IMR-90 (cell line): ENCODE results near the gene S1PR3. TPM values are rescaled to one million over a fixed set of nuclear protein-coding genes. Genes with fewer than 3 reads are reported as not detected.

Experiments
- ATAC-seq: fragments of 200-7000 bp; cut with Tn5 transposase; 2 replicates; pipeline ENCODE4 v1.9.1; 2020; ENCODE audit warnings: low read depth, mild to moderate bottlenecking, moderate library complexity
- BruUV-seq: library from RNA; stranded (reverse); fragments of 400-500 nt; replicated peaks from 2 replicates; lab custom pipeline; 2021; lab: Mats Ljungman, UMichigan
- CTCF ChIA-PET: fragments of 300-600 bp; formaldehyde crosslinking; extraction: SDS; loops from one replicate; lab custom pipeline; 2021; ENCODE audit warnings: antibody characterized with exemption; lab: Yijun Ruan, JAX
- POLR2A ChIA-PET: fragments of 300-600 bp; sonication (Branson Sonifier 250); formaldehyde crosslinking; loops from one replicate; lab custom pipeline; 2022; ENCODE audit warnings: antibody characterized with exemption; ENCODE audit not compliant: unreplicated experiment; lab: Charles Lee
- DNase-seq: peaks from one replicate; pipeline ENCODE4 v3.0.0; 2013
- H2AFZ ChIP-seq: replicated peaks from 2 replicates; pipeline ENCODE3; 2013; ENCODE audit warnings: low read length, mild to moderate bottlenecking; ENCODE audit not compliant: poor library complexity
- H2AK5ac ChIP-seq: 2 replicates; pipeline ENCODE4 v1.6.1; 2013; ENCODE audit warnings: low read depth, low read length, inconsistent platforms
- H2AK9ac ChIP-seq: replicated peaks from 2 replicates; pipeline ENCODE3; 2013; ENCODE audit warnings: mild to moderate bottlenecking, low read depth, low read length, moderate library complexity; ENCODE audit not compliant: poor library complexity
- H2BK120ac ChIP-seq: 2 replicates; pipeline ENCODE4 v1.6.1; 2013; ENCODE audit warnings: low read depth, low read length, inconsistent platforms
- H2BK15ac ChIP-seq: 3 replicates; pipeline ENCODE4 v1.6.1; 2013; ENCODE audit warnings: low read depth, low read length, inconsistent platforms
- H2BK20ac ChIP-seq: 2 replicates; pipeline ENCODE4 v1.6.1; 2013; ENCODE audit warnings: low read depth, mild to moderate bottlenecking, inconsistent platforms, low read length, moderate library complexity
- H2BK5ac ChIP-seq: 2 replicates; pipeline ENCODE4 v1.6.1; 2013; ENCODE audit warnings: mild to moderate bottlenecking, low read depth, low read length, inconsistent platforms; ENCODE audit not compliant: poor library complexity, severe bottlenecking
- H3K14ac ChIP-seq: replicated peaks from 2 replicates; pipeline ENCODE4 v1.6.1; 2013; ENCODE audit warnings: low read depth, low read length, inconsistent platforms
- H3K18ac ChIP-seq: 2 replicates; pipeline ENCODE4 v1.6.1; 2013; ENCODE audit warnings: low read depth, low read length, control low read depth
- H3K23ac ChIP-seq: 2 replicates; pipeline ENCODE4 v1.6.1; 2013; ENCODE audit warnings: low read depth, low read length, inconsistent platforms
- H3K27ac ChIP-seq: 2 replicates; pipeline ENCODE4 v1.5.1; 2013; ENCODE audit warnings: mild to moderate bottlenecking, control low read depth, low read length; ENCODE audit not compliant: insufficient read depth
- H3K27me3 ChIP-seq: 2 replicates; pipeline ENCODE4 v1.6.1; 2013; ENCODE audit warnings: low read length; ENCODE audit not compliant: control insufficient read depth, insufficient read depth
- H3K36me3 ChIP-seq: 2 replicates; pipeline ENCODE4 v1.6.1; 2013; ENCODE audit warnings: low read length, mixed read lengths; ENCODE audit not compliant: control insufficient read depth, insufficient read depth
- H3K4ac ChIP-seq: 2 replicates; pipeline ENCODE4 v1.6.1; 2013; ENCODE audit warnings: low read depth, low read length, inconsistent platforms
- H3K4me1 ChIP-seq: 2 replicates; pipeline ENCODE4 v1.6.1; 2013; ENCODE audit warnings: low read length, mixed read lengths; ENCODE audit not compliant: control insufficient read depth, insufficient read depth
- H3K4me2 ChIP-seq: 2 replicates; pipeline ENCODE4 v1.6.1; 2013; ENCODE audit warnings: low read depth, mild to moderate bottlenecking, control low read depth, low read length, moderate library complexity
- H3K4me3 ChIP-seq: 2 replicates; pipeline ENCODE4 v1.5.1; 2013; ENCODE audit warnings: low read depth, mild to moderate bottlenecking, control low read depth, low read length, moderate library complexity; ENCODE audit not compliant: insufficient read depth
- H3K56ac ChIP-seq: 2 replicates; pipeline ENCODE4 v1.6.1; 2013; ENCODE audit warnings: low read length, inconsistent platforms; ENCODE audit not compliant: insufficient read depth; ENCODE audit errors: extremely low read depth
- H3K79me1 ChIP-seq, 2 experiments: 2 replicates each; pipeline ENCODE4 v1.6.1; 2013; ENCODE audit warnings: low read length in 2 of 2, inconsistent platforms in 1 of 2, low read depth in 1 of 2
- H3K9ac ChIP-seq: 2 replicates; pipeline ENCODE4 v1.6.1; 2013; ENCODE audit warnings: low read depth, low read length, control low read depth
- H3K9me1 ChIP-seq: 2 replicates; pipeline ENCODE4 v1.6.1; 2013; ENCODE audit warnings: low read length, inconsistent platforms; ENCODE audit not compliant: insufficient read depth
- H3K9me3 ChIP-seq: 2 replicates; pipeline ENCODE4 v1.6.1; 2013; ENCODE audit warnings: low read length; ENCODE audit not compliant: control insufficient read depth, insufficient read depth
- H4K20me1 ChIP-seq: 2 replicates; pipeline ENCODE4 v1.6.1; 2013; ENCODE audit warnings: low read length, inconsistent platforms; ENCODE audit not compliant: insufficient read depth
- H4K5ac ChIP-seq: 2 replicates; pipeline ENCODE4 v1.6.1; 2013; ENCODE audit warnings: mild to moderate bottlenecking, low read depth, low read length, control low read depth
- H4K8ac ChIP-seq, 2 experiments: 2 replicates each; pipeline ENCODE4 v1.6.1; 2013; ENCODE audit warnings: low read depth in 2 of 2, low read length in 2 of 2, control low read depth in 1 of 2, inconsistent platforms in 1 of 2
- H4K91ac ChIP-seq: 2 replicates; pipeline ENCODE4 v1.6.1; 2013; ENCODE audit warnings: low read depth, low read length, inconsistent platforms; ENCODE audit not compliant: insufficient read depth
- BHLHE40 ChIP-seq: fragments of 150-350 bp; IDR thresholded peaks from 2 replicates; pipeline ENCODE4 v1.6.1; 2016; ENCODE audit warnings: mild to moderate bottlenecking, low read depth, low read length
- CEBPB ChIP-seq: IDR thresholded peaks from 2 replicates; pipeline ENCODE4 v1.6.1; 2012; ENCODE audit warnings: low read depth, low read length, improper control_type of control experiment
- CHD1 ChIP-seq: IDR thresholded peaks from 2 replicates; pipeline ENCODE4 v1.6.1; 2012; ENCODE audit warnings: low read depth, low read length, improper control_type of control experiment
- FOS ChIP-seq: fragments of 150-350 bp; IDR thresholded peaks from 2 replicates; pipeline ENCODE4 v1.6.1; 2016; ENCODE audit warnings: low read depth, low read length
- MAFK ChIP-seq: IDR thresholded peaks from 2 replicates; pipeline ENCODE4 v1.6.1; 2012; ENCODE audit warnings: low read depth, low read length, improper control_type of control experiment
- MXI1 ChIP-seq: IDR thresholded peaks from 2 replicates; pipeline ENCODE4 v1.6.1; 2012; ENCODE audit warnings: low read depth, mild to moderate bottlenecking, low read length, moderate library complexity, borderline replicate concordance
- NFE2L2 ChIP-seq: fragments of 150-350 bp; IDR thresholded peaks from 2 replicates; pipeline ENCODE4 v1.6.1; 2016; ENCODE audit warnings: low read depth, mild to moderate bottlenecking, low read length
- POLR2A ChIP-seq: IDR thresholded peaks from 2 replicates; pipeline ENCODE4 v1.6.1; 2012; ENCODE audit warnings: mild to moderate bottlenecking, low read depth, low read length
- RAD21 ChIP-seq: IDR thresholded peaks from 2 replicates; pipeline ENCODE4 v1.6.1; 2012; ENCODE audit warnings: low read length, improper control_type of control experiment
- RCOR1 ChIP-seq: IDR thresholded peaks from 2 replicates; pipeline ENCODE4 v1.6.1; 2012; ENCODE audit warnings: mild to moderate bottlenecking, low read length, improper control_type of control experiment; ENCODE audit not compliant: insufficient replicate concordance
- RFX5 ChIP-seq: IDR thresholded peaks from 2 replicates; pipeline ENCODE4 v1.8.0; 2012; ENCODE audit warnings: low read depth, mild to moderate bottlenecking, low read length, moderate library complexity
- SMC3 ChIP-seq: fragments of 150-350 bp; IDR thresholded peaks from 2 replicates; pipeline ENCODE4 v1.6.1; 2016; ENCODE audit warnings: low read depth, mild to moderate bottlenecking, antibody characterized with exemption, low read length, moderate library complexity
- WGBS, 2 experiments: methylation state at CpG; one replicate each; pipeline versions ENCODE4 v1.1.5 to v1.1.7; 2013; ENCODE audit warnings: missing lambda C conversion rate in 2 of 2; ENCODE audit not compliant: insufficient read length in 1 of 2; ENCODE audit errors: extremely low coverage in 2 of 2; 5-methylcytosine and 5-hydroxymethylcytosine counted together
- dilution Hi-C: fragments of 300-500 bp; cut with HindIII; formaldehyde crosslinking; loops from one replicate; pipeline ENCODE4 v1.14.3; 2018; ENCODE audit warnings: low sequenced_read_pairs; ENCODE audit not compliant: unreplicated experiment
- in situ Hi-C: fragments of 300-500 bp; cut with MboI; formaldehyde crosslinking; loops from 3 replicates; pipeline ENCODE4 v1.14.3; 2019; ENCODE audit warnings: low sequenced_read_pairs, inconsistent platforms, mixed read lengths
- intact Hi-C: fragments of 100-400 bp; cut with micrococcal nuclease; formaldehyde crosslinking; loops from 2 replicates; pipeline ENCODE4 v1.10.0; 2022
- polyA plus RNA-seq, 3 experiments: library from polyadenylated mRNA; depleted of rRNA; stranded (reverse); fragments of >200 nt; gene quantifications; 2 replicates each; pipeline ENCODE4 v1.2.3, GENCODE V29; 2012; ENCODE audit warnings: low replicate concordance in 1 of 3
- total RNA-seq: library from RNA; depleted of rRNA; stranded (reverse); fragments of >200 nt; gene quantifications from 2 replicates; pipeline ENCODE4 v1.2.3, GENCODE V29; 2012
- TF ChIP-seq, protein P1 (sequence below): fragments of 150-350 bp; IDR thresholded peaks from 2 replicates; pipeline ENCODE4 v1.6.1; 2017; ENCODE audit warnings: mild to moderate bottlenecking, antibody characterized with exemption, low read length, low read depth
- TF ChIP-seq, protein P2 (sequence below): fragments of 150-350 bp; IDR thresholded peaks from 2 replicates; pipeline ENCODE4 v1.6.1; 2016; ENCODE audit warnings: low read depth, mild to moderate bottlenecking, low read length, moderate library complexity, borderline replicate concordance
- TF ChIP-seq, protein P3 (sequence below): conservative IDR thresholded peaks from 2 replicates; pipeline ENCODE4 v1.5.1; 2012; ENCODE audit warnings: mild to moderate bottlenecking, low read depth, low read length, improper control_type of control experiment

S1PR3 gene
- total and polyA plus RNA-seq, 2 of the 4 experiments (the other 2 are of a cell fraction) = 28.4 to 28.7 TPM

DNA sequence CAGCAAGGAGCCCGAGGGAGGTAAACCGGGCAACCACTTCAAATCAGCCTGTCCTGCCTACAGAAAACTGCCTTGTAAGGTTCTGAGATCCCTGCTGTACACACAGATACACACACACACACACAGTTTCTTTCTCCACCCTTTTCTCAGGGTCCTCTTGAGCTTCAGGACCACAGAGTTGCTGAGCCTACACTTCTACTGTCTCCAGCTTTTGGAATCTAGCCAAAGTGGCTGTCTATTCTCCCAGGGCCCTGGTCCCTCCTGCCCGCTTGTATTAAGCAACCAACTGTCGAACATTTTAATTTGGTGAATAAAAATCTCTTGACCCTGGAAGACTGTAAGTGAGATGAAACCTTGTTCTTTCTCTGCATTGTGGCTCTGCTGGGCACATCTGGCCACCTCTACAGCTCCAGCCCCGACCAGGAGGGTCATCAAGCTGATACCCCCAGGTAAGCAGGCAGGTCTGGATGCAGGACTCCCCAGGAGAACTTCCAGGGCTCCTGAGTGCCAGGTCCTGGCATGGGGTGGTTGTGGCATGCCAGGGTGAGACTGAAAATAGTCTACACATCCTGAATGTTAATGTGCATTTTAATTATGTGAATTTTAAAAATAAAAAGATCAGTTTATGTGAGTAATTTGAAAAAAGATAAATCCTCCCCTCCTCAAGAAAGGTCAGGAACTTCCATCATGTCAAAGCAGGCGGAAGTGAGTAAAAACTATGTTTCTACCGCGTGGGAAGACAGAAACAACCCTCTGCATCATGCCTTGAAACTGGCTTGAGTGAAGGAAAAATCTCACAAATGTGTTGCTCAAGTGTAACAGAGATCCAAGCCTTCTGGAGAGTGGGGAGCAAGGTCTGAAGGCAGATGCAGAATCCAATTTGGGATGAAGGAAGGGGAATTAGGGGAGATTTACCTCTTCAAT is 15.0 kb upstream of the S1PR3 start:
- Histone ChIP-seq H3K4ac (no peak overlapping the region), H3K9me3 (peaks cover 5% of the 10 kb centered on the region; the same call in 1 of the 2 replicates), H4K20me1 (no peaks in the 10 kb centered on the region; the same call in 1 of the 2 replicates), H4K91ac (no peak overlapping the region), H3K27me3 (peaks cover 14% of the 10 kb centered on the region), H3K27ac (no peak overlapping the region), H3K23ac (no peak overlapping the region), H4K8ac (no peak overlapping the region), H3K4me2 (no peak overlapping the region), H3K9me1 (peaks cover 11% of the 10 kb centered on the region; the same call in 1 of the 2 replicates), H2BK120ac (no peak overlapping the region), H2AK5ac (no peak overlapping the region), H3K56ac (no peak overlapping the region), H3K79me1 (no peaks in the 10 kb centered on the region), H2BK15ac (no peak overlapping the region), H3K36me3 (no peaks in the 10 kb centered on the region), H3K9ac (no peak overlapping the region), H2BK20ac (no peak overlapping the region), H3K4me3 (no peak overlapping the region), H4K5ac (no peak overlapping the region), H2AFZ (no peak overlapping the region), H3K18ac (no peak overlapping the region), H2AK9ac (no peak overlapping the region), H2BK5ac (no peak overlapping the region), H3K14ac (no peak overlapping the region), H3K4me1 (no peaks in the 10 kb centered on the region)
- intact Hi-C loops = no loop called here
- in situ Hi-C loops = no loop called here
- no peak for DNase-seq
- no peak for ATAC-seq
- no TSS peak for BruUV-seq
- CTCF ChIA-PET = no interaction called here
- WGBS, 2 experiments = 83% methylated on average over 1 of the region's 8 CpGs; no CpG with 5 or more reads in 1 of the 2 experiments
- POLR2A ChIA-PET = no interaction called here
- dilution Hi-C loops = loop anchor here (25.0 kb wide), 1 partner anchor 339 kb away; no protein-coding TSS in a partner anchor
- TF ChIP-seq CEBPB (no peak), MXI1 (no peak), RAD21 (no peak), BHLHE40 (no peak), NFE2L2 (no peak), POLR2A (no peak), CHD1 (no peak), FOS (no peak), SMC3 (no peak), RFX5 (no peak), RCOR1 (no peak), MAFK (no peak)
- TF ChIP-seq, protein P1, sequence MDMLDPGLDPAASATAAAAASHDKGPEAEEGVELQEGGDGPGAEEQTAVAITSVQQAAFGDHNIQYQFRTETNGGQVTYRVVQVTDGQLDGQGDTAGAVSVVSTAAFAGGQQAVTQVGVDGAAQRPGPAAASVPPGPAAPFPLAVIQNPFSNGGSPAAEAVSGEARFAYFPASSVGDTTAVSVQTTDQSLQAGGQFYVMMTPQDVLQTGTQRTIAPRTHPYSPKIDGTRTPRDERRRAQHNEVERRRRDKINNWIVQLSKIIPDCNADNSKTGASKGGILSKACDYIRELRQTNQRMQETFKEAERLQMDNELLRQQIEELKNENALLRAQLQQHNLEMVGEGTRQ = no peak
- TF ChIP-seq, protein P2, sequence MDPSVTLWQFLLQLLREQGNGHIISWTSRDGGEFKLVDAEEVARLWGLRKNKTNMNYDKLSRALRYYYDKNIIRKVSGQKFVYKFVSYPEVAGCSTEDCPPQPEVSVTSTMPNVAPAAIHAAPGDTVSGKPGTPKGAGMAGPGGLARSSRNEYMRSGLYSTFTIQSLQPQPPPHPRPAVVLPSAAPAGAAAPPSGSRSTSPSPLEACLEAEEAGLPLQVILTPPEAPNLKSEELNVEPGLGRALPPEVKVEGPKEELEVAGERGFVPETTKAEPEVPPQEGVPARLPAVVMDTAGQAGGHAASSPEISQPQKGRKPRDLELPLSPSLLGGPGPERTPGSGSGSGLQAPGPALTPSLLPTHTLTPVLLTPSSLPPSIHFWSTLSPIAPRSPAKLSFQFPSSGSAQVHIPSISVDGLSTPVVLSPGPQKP = no peak
- TF ChIP-seq, protein P3, sequence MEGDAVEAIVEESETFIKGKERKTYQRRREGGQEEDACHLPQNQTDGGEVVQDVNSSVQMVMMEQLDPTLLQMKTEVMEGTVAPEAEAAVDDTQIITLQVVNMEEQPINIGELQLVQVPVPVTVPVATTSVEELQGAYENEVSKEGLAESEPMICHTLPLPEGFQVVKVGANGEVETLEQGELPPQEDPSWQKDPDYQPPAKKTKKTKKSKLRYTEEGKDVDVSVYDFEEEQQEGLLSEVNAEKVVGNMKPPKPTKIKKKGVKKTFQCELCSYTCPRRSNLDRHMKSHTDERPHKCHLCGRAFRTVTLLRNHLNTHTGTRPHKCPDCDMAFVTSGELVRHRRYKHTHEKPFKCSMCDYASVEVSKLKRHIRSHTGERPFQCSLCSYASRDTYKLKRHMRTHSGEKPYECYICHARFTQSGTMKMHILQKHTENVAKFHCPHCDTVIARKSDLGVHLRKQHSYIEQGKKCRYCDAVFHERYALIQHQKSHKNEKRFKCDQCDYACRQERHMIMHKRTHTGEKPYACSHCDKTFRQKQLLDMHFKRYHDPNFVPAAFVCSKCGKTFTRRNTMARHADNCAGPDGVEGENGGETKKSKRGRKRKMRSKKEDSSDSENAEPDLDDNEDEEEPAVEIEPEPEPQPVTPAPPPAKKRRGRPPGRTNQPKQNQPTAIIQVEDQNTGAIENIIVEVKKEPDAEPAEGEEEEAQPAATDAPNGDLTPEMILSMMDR = no peak
